ENCODE results near the gene NMNAT1. TPM values are rescaled to one million over a fixed set of nuclear protein-coding genes. Genes with fewer than 3 reads are reported as not detected.

Gene NMNAT1
- total RNA-seq, 1 experiment from 2014 or later = 2.8 TPM

DNA sequence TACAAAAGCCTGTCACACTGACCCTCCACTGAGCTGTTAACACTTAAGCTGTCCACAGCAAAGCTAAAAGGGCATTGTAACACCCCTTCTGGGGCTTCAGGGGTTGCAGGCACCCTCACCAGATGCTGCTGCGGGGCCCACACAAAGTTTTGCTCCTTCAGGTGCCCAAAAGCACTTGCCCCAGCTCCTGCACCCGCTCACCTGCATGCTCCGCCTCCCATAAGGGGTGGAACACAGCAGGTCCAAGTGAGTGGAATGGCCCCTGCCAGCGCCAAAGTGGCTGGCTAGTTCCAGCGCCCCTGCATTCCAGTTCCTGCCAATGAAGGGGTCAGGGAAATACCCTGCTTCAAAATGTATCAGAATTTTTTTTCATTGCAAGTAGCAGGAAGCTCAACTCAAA is 46.5 kb downstream of the NMNAT1 start:
- Histone ChIP-seq H3T11ph (ENCODE audit: low read length) (no peak overlapping the region), H3K4me1 (ENCODE audit: insufficient read depth, low read length) (no peaks in the 10 kb centered on the region), H3K79me1 (ENCODE audit: insufficient read depth, low read depth, low read length, poor library complexity, severe bottlenecking) (no peaks in the 10 kb centered on the region), H3K4me2 (ENCODE audit: insufficient read depth, insufficient read length, low read length) (no peak overlapping the region), H3K27me3 (ENCODE audit: insufficient read depth, low read length) (no peaks in the 10 kb centered on the region), H3K9ac (ENCODE audit: extremely low read depth, insufficient read length, low read length) (no peak overlapping the region), H2AFZ (ENCODE audit: low read length) (no peak overlapping the region), H4K5ac (ENCODE audit: insufficient read length, low read depth, low read length) (no peak overlapping the region), H4K8ac (replicated peaks; ENCODE audit: insufficient read length, low read depth, low read length) (no peak overlapping the region), H4K20me1 (ENCODE audit: control insufficient read depth, insufficient read depth, insufficient read length) (no peaks in the 10 kb centered on the region), H3K23me2 (ENCODE audit: insufficient read length, low read depth, low read length, poor library complexity, severe bottlenecking) (no peaks in the 10 kb centered on the region), H3K14ac (ENCODE audit: insufficient read depth, low read length) (no peak overlapping the region), H3K23ac (ENCODE audit: insufficient read length, low read depth, low read length) (no peak overlapping the region), H2BK15ac (ENCODE audit: low read depth, low read length) (no peak overlapping the region), H3K56ac (ENCODE audit: insufficient read length, low read depth, low read length) (no peak overlapping the region), H3K4ac (ENCODE audit: low read depth, low read length) (no peak overlapping the region), H3K18ac (ENCODE audit: insufficient read length, low read depth, low read length) (no peak overlapping the region), H2AK5ac (ENCODE audit: insufficient read length, low read length) (no peak overlapping the region), H4K91ac (ENCODE audit: insufficient read length, low read depth, low read length) (no peak overlapping the region), H2BK20ac (ENCODE audit: low read depth, low read length, poor library complexity, severe bottlenecking) (no peak overlapping the region), H2BK120ac (ENCODE audit: low read depth, low read length, poor library complexity, severe bottlenecking) (no peak overlapping the region), H3K27ac (ENCODE audit: insufficient read length, low read depth, low read length) (no peak overlapping the region), H3K79me2 (ENCODE audit: insufficient read depth, low read length) (no peaks in the 10 kb centered on the region), H2BK5ac (ENCODE audit: insufficient read length, low read length) (no peak overlapping the region), H2BK12ac (ENCODE audit: insufficient read length, low read depth, low read length) (no peak overlapping the region), H3K9me3 (ENCODE audit: control insufficient read depth, low read depth, low read length) (no peaks in the 10 kb centered on the region)
- peaks cover 8% of the 10 kb centered on the region for H3K27me3 Mint-ChIP-seq (ENCODE audit: low read depth)
- no CpG with 5 or more reads among the region's 5 CpGs for WGBS (ENCODE audit: extremely low coverage, insufficient read length, low lambda C conversion rate)
- no peak for DNase-seq
- TF ChIP-seq, protein P1, sequence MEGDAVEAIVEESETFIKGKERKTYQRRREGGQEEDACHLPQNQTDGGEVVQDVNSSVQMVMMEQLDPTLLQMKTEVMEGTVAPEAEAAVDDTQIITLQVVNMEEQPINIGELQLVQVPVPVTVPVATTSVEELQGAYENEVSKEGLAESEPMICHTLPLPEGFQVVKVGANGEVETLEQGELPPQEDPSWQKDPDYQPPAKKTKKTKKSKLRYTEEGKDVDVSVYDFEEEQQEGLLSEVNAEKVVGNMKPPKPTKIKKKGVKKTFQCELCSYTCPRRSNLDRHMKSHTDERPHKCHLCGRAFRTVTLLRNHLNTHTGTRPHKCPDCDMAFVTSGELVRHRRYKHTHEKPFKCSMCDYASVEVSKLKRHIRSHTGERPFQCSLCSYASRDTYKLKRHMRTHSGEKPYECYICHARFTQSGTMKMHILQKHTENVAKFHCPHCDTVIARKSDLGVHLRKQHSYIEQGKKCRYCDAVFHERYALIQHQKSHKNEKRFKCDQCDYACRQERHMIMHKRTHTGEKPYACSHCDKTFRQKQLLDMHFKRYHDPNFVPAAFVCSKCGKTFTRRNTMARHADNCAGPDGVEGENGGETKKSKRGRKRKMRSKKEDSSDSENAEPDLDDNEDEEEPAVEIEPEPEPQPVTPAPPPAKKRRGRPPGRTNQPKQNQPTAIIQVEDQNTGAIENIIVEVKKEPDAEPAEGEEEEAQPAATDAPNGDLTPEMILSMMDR (conservative IDR thresholded peaks at IDR 0.05) = no peak
- no peak overlapping the region for H3K4me3 Mint-ChIP-seq
- no peaks in the 10 kb centered on the region for H3K36me3 Mint-ChIP-seq (ENCODE audit: insufficient read depth in 1 of 3, low read depth in 3 of 3)
- H3K27ac Mint-ChIP-seq = no peak overlapping the region
- H3K4me1 Mint-ChIP-seq = no peaks in the 10 kb centered on the region
- H3K9me3 Mint-ChIP-seq = no peaks in the 10 kb centered on the region
